ENCODE data around the gene VRK2. TPM values are rescaled to one million over a fixed set of nuclear protein-coding genes. Genes with fewer than 3 reads are reported as not detected.
"Not testable (repeated sequence)": the region's sequence is repeated elsewhere in the genome, so short reads cannot be mapped to it uniquely, and the experiment has no call there.

Gene VRK2
- polyA plus RNA-seq, 12 donors = 12.3 to 22.0 (median 15.4) TPM; not detected in 1

DNA sequence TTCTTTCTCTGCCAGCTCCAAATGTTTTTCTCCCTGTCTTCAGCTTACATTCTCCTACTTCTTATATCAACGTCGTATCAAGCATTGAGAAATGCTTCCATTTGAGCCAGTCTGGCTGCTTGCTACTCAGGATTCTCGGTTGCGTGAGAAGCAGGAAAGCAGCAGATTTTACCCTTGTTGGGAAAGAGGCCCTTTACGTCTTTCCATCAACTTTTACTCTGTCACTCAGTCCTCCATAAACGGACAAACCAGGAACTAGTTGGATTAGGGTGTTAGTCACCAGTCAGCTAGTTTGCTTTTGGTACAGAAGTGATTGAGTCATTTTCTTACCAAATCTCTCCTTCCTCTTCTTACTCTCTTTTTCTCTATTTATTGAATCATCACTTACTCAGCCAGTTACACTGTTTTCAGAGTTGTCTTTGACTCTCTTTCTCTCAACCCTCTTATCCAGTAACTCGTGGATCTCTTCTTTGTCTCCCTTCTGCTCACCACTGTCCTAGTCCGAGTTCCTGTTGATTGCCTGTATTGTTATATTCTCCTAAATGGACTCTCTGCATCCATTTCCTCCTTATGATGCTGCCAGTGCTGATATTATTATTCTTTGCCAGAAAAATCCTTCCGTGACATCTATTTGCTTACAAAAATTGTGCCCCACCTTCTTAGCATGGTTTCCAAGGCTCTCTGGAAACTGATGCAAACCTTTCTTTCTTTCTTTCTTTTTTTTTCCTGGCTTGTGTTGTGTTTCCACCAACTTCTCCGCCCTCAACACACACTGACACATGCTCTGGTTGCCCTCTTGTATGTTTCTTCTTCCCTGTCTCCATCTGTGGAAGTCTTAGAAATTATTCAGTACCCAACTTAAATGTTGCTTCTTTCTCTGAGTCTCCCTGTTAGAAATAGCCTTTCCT is 61.5 kb downstream of the VRK2 start:
- no peak for DNase-seq

- no peak for DNase-seq
These were observed 62.9 kb downstream of the VRK2 start for GRCh38 chr2:58109481-58109880.

DNA sequence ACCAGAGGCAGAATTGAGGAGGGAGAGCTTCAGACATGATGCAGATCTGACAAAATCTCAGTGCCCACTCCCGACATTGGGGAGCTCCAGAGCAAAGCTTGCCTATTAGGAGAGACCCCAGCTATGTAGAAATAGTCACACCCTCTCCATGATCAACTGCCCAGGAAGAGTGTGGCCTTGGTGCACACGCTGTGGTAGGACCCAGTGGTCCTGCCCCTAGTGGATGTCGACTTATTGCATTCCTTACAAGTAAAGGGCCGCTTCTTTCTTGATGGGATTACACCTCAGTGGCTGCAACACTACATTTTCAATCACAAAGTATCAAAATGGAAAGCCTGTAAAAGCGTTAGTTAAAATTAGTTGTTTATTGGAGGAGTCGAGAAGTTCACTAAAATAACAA is 64.2 kb downstream of the VRK2 start:
- DNase-seq = no peak

DNA sequence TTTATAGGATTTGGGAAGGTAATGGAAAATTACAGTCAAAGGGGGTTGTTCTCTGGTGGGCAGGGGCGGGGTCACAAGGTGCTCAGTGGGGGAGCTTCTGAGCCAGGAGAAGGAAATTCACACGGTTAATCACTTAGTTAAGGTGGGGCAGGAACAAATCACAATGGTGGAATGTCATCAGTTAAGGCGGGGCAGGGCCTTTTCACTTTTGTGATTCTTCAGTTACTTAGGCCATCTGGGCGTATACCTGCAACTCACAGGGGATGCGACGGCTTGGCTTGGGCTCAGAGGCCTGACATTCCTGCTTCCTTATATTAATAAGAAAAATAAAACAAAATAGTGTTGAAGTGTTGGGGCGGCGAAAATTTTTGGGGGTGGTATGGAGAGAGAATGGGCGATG is 67.0 kb downstream of the VRK2 start:
- DNase-seq = not testable (repeated sequence)

DNA sequence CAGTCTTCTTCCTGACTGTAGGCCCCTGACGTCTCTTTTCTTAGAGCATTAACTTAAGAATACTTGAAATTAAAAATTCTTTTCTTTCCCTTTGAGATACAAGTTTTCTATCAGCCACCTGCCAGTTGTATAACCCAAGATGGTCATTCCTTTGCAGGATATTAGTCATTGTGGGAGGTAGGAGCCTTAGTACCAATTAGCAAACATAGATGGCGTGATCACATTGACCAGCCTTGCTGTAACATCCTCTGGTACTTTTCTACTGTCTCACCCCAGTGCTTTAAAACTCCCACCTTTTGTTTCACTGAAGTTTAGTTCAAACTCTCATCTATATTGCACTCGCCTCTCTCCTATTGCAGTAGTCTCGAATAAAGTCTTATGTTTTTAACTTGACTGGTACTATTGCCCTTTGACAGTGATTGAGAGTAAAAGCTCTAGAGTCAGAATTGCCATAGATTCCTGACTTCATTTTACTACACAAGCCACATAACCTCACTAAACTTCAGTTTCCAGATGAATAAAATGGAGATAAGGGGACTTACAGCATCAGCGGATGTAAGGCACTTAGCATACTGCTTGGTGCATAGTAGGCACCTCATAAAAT is 74.1 kb downstream of the VRK2 start:
- no peak for DNase-seq

- no peak for DNase-seq
These were observed 75.4 kb downstream of the VRK2 start for GRCh38 chr2:58122040-58122439.

- DNase-seq = no peak
These were observed 75.9 kb downstream of the VRK2 start for GRCh38 chr2:58122540-58122939.

GRCh38 chr2:58127111-58127510 is 80.5 kb downstream of the VRK2 start:
- DNase-seq = no peak

GRCh38 chr2:58130238-58130637 is 83.6 kb downstream of the VRK2 start:
- peak; percentile 8 for DNase-seq

GRCh38 chr2:58131191-58132011 is 84.8 kb downstream of the VRK2 start:
- peak; percentile 25 for DNase-seq

GRCh38 chr2:58133395-58133794 is 86.8 kb downstream of the VRK2 start:
- DNase-seq = no peak

GRCh38 chr2:58135861-58136260 is 89.3 kb downstream of the VRK2 start:
- DNase-seq = no peak

DNA sequence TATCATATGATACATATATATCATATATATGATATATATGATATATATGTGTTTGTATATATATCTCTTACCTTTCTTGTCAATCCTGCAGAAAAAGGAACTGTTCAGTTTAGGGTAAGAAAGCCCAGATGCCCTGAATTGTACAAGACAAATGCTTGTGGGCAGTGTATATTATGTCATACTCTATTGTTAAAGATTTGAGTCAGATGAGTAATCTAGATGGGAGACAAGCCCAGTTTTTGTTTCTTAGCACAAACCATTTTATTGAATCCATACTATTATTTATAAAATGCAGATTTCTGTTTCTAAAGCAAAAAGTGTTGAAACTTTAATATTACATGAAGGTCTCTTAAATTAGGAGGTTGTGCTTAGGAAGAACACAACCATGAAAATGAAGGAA is 90.6 kb downstream of the VRK2 start:
- DNase-seq = peak; percentile 12

DNA sequence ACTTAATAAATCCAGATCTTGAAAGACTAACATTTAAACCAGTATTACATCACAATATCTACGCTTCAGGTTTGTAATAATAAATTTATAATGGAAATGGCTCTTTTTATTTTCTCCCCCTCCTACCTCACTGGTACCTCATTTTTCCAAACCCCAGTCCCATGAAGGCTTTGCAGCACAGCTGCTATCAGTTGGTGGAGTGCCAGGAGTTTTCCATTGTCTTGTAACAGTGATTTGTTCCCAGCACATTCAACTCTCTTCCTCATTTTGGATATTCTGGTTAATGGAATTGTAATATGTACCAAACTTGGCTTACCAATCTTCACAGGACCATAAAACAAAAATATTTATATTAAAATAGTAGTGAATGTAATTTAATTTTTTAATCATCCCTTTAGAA is 91.2 kb downstream of the VRK2 start:
- DNase-seq = peak; percentile 16

- no peak for DNase-seq
These were observed 91.9 kb downstream of the VRK2 start for GRCh38 chr2:58138396-58139030.

GRCh38 chr2:58140508-58141072 is 94.0 kb downstream of the VRK2 start:
- peak; percentile 14 for DNase-seq

DNA sequence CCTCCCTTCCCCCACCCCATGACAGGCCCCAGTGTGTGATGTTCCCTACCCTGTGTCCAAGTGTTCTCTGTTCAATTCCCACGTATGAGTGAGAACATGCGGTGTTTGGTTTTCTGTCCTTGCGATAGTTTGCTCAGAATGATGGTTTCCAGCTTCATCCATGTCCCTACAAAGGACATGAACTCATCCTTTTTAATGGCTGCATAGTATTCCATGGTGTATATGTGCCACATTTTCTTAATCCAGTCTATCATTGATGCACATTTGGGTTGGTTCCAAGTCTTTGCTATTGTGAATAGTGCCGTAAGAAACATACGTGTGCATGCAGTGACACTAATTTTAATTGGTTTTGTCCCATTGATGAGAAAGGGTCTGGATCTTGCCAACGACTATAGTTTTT is 99.2 kb downstream of the VRK2 start:
- DNase-seq = not testable (repeated sequence)

DNA sequence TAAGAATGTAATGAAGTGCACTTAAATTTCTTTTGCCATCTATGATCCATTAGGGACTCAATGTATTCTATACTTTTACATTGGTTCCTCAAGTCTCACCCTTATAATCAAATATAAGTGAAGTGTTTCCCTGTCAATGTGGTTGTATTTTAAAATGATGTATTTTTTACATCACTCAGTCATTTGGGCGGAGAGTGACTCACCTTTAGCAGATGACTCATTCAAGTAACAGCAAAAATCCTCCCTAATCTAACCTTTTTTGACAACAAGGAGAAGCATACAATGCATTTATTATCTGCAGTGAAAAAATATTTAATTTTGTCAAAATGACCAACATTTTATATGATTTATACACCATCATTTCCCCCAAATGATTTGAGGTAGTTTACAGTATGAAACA is 100.1 kb downstream of the VRK2 start:
- DNase-seq = no peak

DNA sequence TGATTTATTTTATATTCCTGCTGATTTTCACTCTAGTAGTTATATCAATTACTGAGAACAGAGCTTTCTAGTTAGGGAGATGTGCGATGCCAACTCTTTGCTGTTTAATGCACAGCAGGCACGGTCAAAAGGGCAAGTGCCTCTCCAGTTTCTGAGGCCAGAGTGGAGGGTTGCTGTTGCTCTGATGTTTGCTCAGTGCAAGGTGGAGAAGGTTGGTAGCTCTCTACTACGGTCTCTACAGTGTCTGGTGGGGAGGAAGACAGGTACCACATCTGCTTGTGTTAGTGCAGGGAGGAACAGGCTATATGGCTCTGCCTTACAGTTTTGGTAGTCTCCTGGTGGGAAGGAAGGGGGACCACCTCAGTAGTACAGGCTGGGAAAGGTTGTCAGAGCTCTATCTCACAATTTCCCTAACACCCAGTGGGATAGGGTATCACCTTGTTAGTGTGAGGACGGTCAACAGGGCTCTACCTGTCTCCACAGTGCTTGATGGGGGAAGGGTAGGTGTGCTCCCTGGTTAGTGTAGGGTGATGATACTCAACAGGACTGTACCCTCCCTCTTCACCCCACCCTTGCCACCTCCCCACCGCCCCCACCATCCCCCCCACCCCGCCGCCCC is 108.7 kb downstream of the VRK2 start:
- no peak for DNase-seq

DNA sequence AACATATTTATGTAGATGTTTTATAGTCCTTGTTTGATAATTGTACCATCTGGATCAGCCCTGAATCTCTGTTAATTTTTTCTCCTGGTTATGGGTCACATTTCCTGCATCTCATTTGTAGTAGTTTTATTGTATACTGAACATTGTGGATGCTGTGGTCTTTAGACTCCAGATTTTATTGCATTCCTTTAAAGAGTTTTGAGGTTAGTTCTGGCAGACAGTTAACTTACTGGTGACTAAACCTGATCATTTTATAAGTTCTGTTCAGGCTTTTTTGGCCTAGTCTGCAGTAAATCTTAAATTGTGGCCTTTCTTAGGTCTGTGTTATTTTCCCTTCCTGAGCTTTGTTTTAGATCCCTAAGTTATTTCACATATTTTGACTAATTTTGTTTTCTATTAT is 110.2 kb downstream of the VRK2 start:
- DNase-seq = no peak

DNA sequence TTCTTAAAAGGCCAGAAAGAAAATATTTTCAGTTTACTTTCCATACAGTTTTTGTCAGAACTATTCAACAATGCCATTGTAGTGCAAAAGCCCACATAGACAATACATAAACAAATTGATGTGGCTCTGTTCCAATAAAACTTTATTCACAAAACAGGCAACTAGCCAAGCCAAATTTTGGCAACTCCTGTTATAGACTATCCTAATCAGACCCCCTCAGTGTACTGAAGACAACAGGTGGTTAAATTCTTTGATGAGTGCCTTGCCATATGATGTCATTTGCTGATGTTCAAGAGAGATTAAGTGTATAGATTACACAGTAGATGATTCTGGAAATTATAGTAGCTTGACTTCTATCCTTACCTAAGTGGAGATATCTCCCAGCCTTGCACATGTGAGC is 111.1 kb downstream of the VRK2 start:
- DNase-seq = no peak

Data from muscle of arm (tissue), 12 donors.